Endothelial cell (in vitro differentiated cells): ENCODE measurements around the gene NCAPG2. TPM values are rescaled to one million over a fixed set of nuclear protein-coding genes. Genes with fewer than 3 reads are reported as not detected.

Source experiments
- DNase-seq: peaks from one replicate; pipeline ENCODE4 v3.0.0; 2021; ENCODE audit warnings: low spot score
- H3K27ac Mint-ChIP-seq: one replicate; pipeline ENCODE4 v1.8.0; 2021; ENCODE audit warnings: mixed read lengths, inconsistent platforms; ENCODE audit not compliant: unreplicated experiment
- H3K27me3 Mint-ChIP-seq: one replicate; pipeline ENCODE4 v1.8.0; 2021; ENCODE audit warnings: mild to moderate bottlenecking, moderate library complexity, mixed read lengths, inconsistent platforms; ENCODE audit not compliant: unreplicated experiment
- H3K36me3 Mint-ChIP-seq: one replicate; pipeline ENCODE4 v1.8.0; 2021; ENCODE audit warnings: mild to moderate bottlenecking, low read depth, mixed read lengths, inconsistent platforms; ENCODE audit not compliant: unreplicated experiment
- H3K4me1 Mint-ChIP-seq: one replicate; pipeline ENCODE4 v1.8.0; 2021; ENCODE audit warnings: mild to moderate bottlenecking, mixed read lengths, inconsistent platforms; ENCODE audit not compliant: unreplicated experiment
- H3K4me3 Mint-ChIP-seq: one replicate; pipeline ENCODE4 v1.8.0; 2021; ENCODE audit warnings: mild to moderate bottlenecking, mixed read lengths, inconsistent platforms; ENCODE audit not compliant: unreplicated experiment
- H3K9me3 Mint-ChIP-seq: one replicate; pipeline ENCODE4 v1.8.0; 2021; ENCODE audit warnings: mixed read lengths, inconsistent platforms; ENCODE audit not compliant: unreplicated experiment
- total RNA-seq: library from RNA; stranded (reverse); fragmentation: NEBNext Ultra II Directional; extraction: Animal tissue kit (Norgen Biotek cat#: 25700); gene quantifications from one replicate; pipeline ENCODE4 v1.2.1, GENCODE V29; 2021; ENCODE audit not compliant: unreplicated experiment
- TF ChIP-seq, protein P1 (sequence below): fragments of 200-600 bp; sonication (generic); IDR thresholded peaks from one replicate; pipeline ENCODE4 v1.5.0; 2021; ENCODE audit warnings: antibody characterized with exemption; ENCODE audit not compliant: unreplicated experiment

Gene NCAPG2
- total RNA-seq, 1 donor from 2014 or later = 25.6 TPM

DNA sequence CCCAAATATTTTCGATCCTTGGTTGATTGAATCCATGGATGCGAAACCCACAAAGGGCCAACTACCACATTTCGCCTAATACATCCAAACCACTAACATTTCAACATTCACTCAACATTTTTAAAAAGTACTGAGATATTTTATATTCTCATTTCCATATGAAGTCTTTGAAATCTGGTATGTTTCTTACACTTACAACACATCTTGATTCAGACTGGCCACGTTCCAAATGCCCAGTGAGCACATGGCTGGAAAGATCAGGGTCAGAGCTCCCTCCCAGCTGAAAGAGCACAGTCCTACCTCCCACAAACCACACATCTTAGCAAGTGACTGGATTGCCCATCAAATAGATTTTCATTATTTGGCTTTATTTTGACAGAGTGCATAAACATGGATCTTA lies 18.9 kb downstream of the NCAPG2 start:
- Mint-ChIP-seq H3K27ac (no peak overlapping the region), H3K9me3 (no peaks in the 10 kb centered on the region), H3K27me3 (no peaks in the 10 kb centered on the region), H3K4me1 (no peaks in the 10 kb centered on the region), H3K36me3 (no peaks in the 10 kb centered on the region), H3K4me3 (no peak overlapping the region)
- TF ChIP-seq, protein P1, sequence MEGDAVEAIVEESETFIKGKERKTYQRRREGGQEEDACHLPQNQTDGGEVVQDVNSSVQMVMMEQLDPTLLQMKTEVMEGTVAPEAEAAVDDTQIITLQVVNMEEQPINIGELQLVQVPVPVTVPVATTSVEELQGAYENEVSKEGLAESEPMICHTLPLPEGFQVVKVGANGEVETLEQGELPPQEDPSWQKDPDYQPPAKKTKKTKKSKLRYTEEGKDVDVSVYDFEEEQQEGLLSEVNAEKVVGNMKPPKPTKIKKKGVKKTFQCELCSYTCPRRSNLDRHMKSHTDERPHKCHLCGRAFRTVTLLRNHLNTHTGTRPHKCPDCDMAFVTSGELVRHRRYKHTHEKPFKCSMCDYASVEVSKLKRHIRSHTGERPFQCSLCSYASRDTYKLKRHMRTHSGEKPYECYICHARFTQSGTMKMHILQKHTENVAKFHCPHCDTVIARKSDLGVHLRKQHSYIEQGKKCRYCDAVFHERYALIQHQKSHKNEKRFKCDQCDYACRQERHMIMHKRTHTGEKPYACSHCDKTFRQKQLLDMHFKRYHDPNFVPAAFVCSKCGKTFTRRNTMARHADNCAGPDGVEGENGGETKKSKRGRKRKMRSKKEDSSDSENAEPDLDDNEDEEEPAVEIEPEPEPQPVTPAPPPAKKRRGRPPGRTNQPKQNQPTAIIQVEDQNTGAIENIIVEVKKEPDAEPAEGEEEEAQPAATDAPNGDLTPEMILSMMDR = no peak
- no peak for DNase-seq

DNA sequence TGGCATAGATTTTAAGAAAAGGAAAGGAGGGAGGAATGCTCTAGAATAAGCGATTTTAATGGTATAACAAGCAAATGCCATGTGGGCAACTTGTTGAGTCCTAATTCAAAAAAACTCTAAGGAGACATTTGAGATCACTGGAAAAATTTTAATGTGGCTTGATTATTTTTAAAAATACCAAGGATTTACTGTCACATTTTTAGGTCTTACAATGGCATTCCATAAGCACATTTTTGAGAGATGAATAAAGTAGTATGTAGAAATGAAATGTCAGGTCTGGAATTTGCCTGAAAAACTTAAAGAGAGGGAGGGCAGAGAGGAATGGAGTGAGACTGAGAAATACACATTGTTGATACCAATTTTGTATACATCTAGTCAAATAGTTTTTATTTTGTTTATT lies 20.3 kb downstream of the NCAPG2 start:
- Mint-ChIP-seq H3K27ac (no peak overlapping the region), H3K27me3 (no peaks in the 10 kb centered on the region), H3K36me3 (peaks cover 3% of the 10 kb centered on the region), H3K4me3 (no peak overlapping the region), H3K4me1 (no peaks in the 10 kb centered on the region), H3K9me3 (no peaks in the 10 kb centered on the region)
- TF ChIP-seq, protein P1 = no peak
- DNase-seq = no peak

DNA sequence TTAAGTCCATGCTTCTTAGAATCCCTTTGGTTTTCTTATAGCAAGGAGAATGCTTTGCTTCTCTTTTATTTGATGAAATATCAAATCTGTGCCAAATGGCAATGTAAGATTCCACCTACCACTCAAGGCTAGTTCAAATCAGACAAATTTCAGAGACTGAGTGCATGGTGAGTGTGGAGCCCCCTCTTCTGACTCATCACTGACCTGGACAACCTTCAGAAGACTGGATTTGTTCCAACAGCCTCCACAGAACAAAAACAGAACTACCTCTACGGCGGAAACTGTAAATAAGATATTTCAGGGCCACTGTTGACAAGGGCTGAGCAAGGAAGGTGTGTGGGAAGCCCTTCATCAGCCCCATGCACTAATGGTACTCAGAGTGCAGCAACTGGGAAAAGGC lies 21.1 kb downstream of the NCAPG2 start:
- Mint-ChIP-seq H3K36me3 (peaks cover 3% of the 10 kb centered on the region), H3K4me3 (no peak overlapping the region), H3K27ac (no peak overlapping the region), H3K27me3 (no peaks in the 10 kb centered on the region), H3K4me1 (no peaks in the 10 kb centered on the region), H3K9me3 (no peaks in the 10 kb centered on the region)
- no peak for DNase-seq
- TF ChIP-seq, protein P1 = no peak

DNA sequence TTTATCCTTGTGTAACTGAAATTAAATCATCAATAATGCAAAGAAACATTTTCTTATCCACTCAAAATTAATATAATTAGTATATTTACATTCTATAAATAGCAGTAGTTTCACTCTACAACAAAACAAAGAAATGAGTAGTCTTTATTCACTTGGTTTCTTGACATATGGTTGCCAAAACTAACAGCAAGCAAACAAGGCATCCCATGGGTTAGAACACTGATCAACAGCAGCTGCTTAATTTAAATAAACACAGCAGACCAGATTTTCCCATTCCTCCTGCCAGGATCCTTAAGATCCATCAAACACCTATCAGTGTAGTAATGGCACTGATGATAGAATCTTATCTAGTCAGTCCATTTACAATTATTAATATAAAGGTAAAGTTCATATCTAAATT lies 22.1 kb downstream of the NCAPG2 start:
- H3K27me3 Mint-ChIP-seq = no peaks in the 10 kb centered on the region
- H3K9me3 Mint-ChIP-seq = no peaks in the 10 kb centered on the region
- no peak overlapping the region for H3K27ac Mint-ChIP-seq
- no peak overlapping the region for H3K4me3 Mint-ChIP-seq
- TF ChIP-seq, protein P1 = no peak
- no peak for DNase-seq
- H3K4me1 Mint-ChIP-seq = no peaks in the 10 kb centered on the region
- H3K36me3 Mint-ChIP-seq = peaks cover 3% of the 10 kb centered on the region

DNA sequence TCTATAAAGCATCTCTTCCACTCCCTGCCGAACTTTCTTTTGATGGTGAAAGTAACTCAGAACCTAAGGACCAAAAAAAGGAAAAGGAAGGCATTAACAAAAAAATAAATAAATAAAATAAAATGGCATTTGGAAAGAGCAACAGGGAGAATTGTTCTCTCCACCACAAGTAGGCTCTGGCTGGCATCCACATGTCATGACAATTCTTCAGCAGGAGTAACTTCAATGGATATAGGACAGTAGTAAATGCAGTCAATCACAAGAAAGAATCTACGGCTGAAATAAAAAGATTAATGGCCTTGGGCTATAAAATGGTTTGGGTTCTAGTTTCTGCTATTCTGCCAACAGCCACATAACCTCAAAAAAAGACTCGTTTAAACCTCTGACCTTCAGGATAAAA lies 23.9 kb downstream of the NCAPG2 start:
- H3K4me1 Mint-ChIP-seq = peaks cover 5% of the 10 kb centered on the region
- H3K4me3 Mint-ChIP-seq = no peak overlapping the region
- TF ChIP-seq, protein P1 = no peak
- no peak for DNase-seq
- H3K36me3 Mint-ChIP-seq = peaks cover 3% of the 10 kb centered on the region
- no peaks in the 10 kb centered on the region for H3K27me3 Mint-ChIP-seq
- H3K27ac Mint-ChIP-seq = no peak overlapping the region
- H3K9me3 Mint-ChIP-seq = no peaks in the 10 kb centered on the region
